Posterior vena cava (tissue), 2 donors: Measurements from ENCODE around the gene BCAR1. TPM values are rescaled to one million over a fixed set of nuclear protein-coding genes. Genes with fewer than 3 reads are reported as not detected.

Experiments
- DNase-seq: peaks from one replicate; pipeline ENCODE4 v3.0.0-alpha.2; 2020; ENCODE audit warnings: low spot score
- intact Hi-C, 2 donors: fragments of 100-400 bp; cut with DNase I; formaldehyde crosslinking; loops; one replicate each; pipeline versions ENCODE4 v1.14.1 to v1.14.2; 2022 to 2023
- total RNA-seq, 2 donors: library from RNA; stranded (reverse); fragmentation: NEBNext Ultra II Directional; extraction: Animal tissue kit (Norgen Biotek cat#: 25700); gene quantifications; one replicate each; pipeline ENCODE4 v1.2.1, GENCODE V29; 2021
- donor health status: DM: yes; HTN: yes; CAD: no.
- donor health status: DM: yes; HTN: yes; CAD: no.

Gene BCAR1
- total RNA-seq, 2 donors from 2014 or later: 48.7 to 104 TPM

- peak; percentile 24 for DNase-seq
- intact Hi-C loops: loop anchor here (1.0 to 5.0 kb wide), 2 partner anchors 23 to 205 kb away; no protein-coding TSS in a partner anchor
Measured at GRCh38 chr16:75197522-75198134, 53.8 kb downstream of the BCAR1 start.

- intact Hi-C loops: loop anchor here (1.0 to 5.0 kb wide), 2 partner anchors 23 to 205 kb away; no protein-coding TSS in a partner anchor
- DNase-seq: peak; percentile 62
Measured at GRCh38 chr16:75196836-75197235, 54.6 kb downstream of the BCAR1 start.

DNA sequence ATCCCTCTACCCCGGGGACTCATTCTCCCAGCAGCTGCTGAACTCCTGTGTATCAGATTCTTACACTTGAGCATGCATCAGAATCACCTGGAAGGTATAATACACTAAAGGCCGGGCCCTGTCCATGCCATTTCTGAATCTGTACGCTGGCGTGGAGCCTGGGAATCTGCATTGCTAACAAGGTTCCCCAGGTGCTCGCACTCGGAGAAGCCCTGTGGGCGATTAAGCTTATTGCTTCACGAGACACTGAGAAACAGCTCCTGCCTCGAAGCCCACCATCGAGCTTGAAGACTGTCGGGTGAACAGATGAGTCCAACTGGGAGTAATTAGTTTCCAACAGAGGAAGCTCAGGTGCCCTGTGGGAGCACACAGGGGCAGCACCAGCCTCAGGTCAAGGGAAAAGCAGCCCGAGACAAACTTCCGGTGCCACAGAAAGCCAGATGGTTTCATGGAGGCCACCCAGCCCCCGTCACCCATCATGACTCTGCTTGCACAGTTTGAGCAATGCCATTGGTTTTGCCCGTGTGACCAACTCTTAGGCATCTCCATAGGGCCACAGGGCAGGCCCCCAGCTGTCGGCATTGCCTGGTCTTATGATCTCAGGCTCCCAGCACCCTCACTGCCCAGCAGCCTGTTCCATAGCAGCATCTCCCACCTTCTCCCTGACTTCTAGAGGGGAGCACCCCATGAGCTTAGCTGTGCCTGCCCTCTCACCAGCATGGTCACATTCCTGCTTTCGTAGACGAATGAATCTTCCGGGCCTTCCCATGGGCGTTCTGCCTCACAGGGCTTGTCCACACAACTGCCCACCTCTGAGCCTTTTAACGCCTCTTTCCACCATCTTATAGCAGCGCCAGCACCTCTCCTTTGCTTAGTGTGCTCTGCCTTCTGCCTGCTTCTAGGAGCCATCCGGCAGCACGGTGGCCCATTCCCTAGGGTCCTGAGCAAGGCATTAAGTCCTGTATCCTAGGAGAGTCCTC lies 55.3 kb downstream of the BCAR1 start:
- intact Hi-C loops: loop anchor here in 1 of 2 donors (5.0 kb wide), 1 partner anchor 206 kb away; no protein-coding TSS in a partner anchor
- DNase-seq: peak; percentile 62

DNA sequence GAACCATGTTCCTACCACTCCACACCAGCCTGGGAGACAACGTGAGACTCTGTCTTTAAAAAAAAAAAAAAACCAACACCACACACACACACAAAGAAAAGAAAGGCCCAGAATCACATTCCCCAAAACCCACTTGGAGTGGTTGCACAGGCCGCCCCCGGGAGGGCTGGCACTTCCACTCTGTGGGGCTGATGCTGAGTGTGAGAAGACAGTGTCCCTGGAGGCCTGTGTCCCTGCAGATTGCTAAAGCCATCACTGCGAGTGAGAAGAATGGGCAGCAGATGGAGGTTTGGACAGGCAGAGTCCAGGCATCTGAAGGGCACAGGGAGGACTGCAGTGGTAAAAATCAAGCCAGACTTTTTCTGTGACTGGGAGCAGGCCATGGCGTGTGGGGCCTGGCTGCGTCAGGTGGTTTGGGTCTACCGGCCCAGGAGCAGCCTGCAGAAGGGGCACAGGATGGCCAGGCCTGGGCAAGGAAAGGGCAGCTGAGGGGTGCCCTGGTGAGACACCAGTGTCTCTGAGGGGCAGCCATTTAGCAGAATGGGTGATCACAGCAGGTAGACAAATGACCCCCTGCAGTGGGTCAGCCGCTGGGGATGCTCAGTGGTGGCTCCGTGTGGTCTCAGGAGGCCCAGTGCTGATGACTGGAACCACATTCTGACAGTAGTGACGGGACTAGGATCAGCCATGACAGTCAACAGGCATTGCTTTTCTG lies 57.5 kb downstream of the BCAR1 start:
- DNase-seq: peak; percentile 69
- intact Hi-C loops: no loop called here

- intact Hi-C loops: no loop called here
- DNase-seq: no peak
Measured at GRCh38 chr16:75193265-75193650, 58.2 kb downstream of the BCAR1 start.

GRCh38 chr16:75192606-75193264 lies 58.7 kb downstream of the BCAR1 start:
- peak; percentile 38 for DNase-seq
- intact Hi-C loops: no loop called here

- intact Hi-C loops: no loop called here
- DNase-seq: peak; percentile 61
Measured at GRCh38 chr16:75189638-75190245, 61.7 kb downstream of the BCAR1 start.

DNA sequence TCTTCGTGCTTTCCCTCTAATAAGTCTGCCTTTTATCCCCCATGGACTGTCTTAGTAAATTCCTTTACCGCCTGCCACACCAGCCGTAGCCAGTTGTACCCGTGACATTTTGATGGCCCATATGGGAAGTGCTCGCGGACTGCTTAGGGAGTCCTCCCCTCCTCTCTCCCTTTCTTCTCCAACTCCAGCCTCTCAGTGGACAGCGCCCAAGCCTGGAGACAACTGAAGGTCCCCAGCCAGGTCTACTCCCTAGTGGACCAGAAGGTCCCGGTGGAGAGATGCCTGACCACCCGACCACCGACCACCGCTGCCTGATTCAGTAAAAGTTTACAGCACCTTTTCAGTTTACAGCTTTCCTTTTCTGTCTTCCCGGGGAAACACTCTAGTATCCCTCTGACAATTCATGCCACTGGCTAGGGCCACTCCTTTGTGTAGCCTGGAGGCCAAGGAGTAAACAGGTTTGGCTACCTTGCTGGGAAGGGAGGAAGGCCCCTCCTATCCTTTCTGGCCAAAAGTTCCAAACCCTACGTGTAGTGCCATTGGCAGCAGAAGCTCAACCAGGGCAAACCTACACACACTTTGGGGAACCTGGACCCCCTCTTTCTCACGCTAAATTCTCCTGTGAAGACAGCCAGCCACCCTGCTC lies 62.5 kb downstream of the BCAR1 start:
- intact Hi-C loops: no loop called here
- peak; percentile 69 for DNase-seq

- DNase-seq: no peak
- intact Hi-C loops: no loop called here
Measured at GRCh38 chr16:75181630-75182029, 69.8 kb downstream of the BCAR1 start.

GRCh38 chr16:75179208-75179607 lies 72.2 kb downstream of the BCAR1 start:
- DNase-seq: no peak
- intact Hi-C loops: no loop called here

Other genes starting within 250 kb of the BCAR1 start
- 1 to 10 TPM in 1 of 2 donors, under 1 TPM in 1; 0.52 to 2.3 TPM for gene LDHD, start 134.8 kb downstream of the BCAR1 start, total RNA-seq
- 10 to 100 TPM in 1 of 2 donors, 1 to 10 TPM in 1; 9.1 to 10.2 TPM for gene ZFP1, start 103.1 kb downstream of the BCAR1 start, total RNA-seq
- gene CTRB2, start 44.5 kb downstream of the BCAR1 start, total RNA-seq: 1 to 10 TPM in 1 of 2 donors, under 1 TPM in 1; 0.79 to 9.1 TPM
- 1 to 10 TPM in 1 of 2 donors, not detected in 1; 4.0 TPM for gene CTRB1, start 32.6 kb downstream of the BCAR1 start, total RNA-seq
- gene CFDP1, start 181.9 kb upstream of the BCAR1 start, total RNA-seq: 10 to 100 TPM; 45.3 to 54.4 TPM
- gene TMEM170A, start 213.1 kb upstream of the BCAR1 start, total RNA-seq: 10 to 100 TPM; 14.3 to 16.9 TPM
- 1 to 10 TPM in 1 of 2 donors, under 1 TPM in 1; 0.86 to 1.6 TPM for gene CHST6, start 243.8 kb upstream of the BCAR1 start, total RNA-seq